Activated CD4-positive, alpha-beta T cell treated with anti-CD3 and anti-CD28 coated beads, Interleukin-2, amount 10 ng/mL, durations not matched to agents 7 days and 5 days (primary cell): ENCODE measurements around the gene USP54. TPM values are rescaled to one million over a fixed set of nuclear protein-coding genes. Genes with fewer than 3 reads are reported as not detected.

Experiments used
- total RNA-seq, 2 experiments: library from RNA; stranded (reverse); gene quantifications; one replicate each; pipeline ENCODE4 v1.2.3, GENCODE V29; 2021

USP54 gene
- total RNA-seq, 2 experiments from 2014 or later: 2.6 to 2.7 TPM

Other genes with a start within 250 kb of the USP54 start
- gene CFAP70, start 232.5 kb downstream of the USP54 start, total RNA-seq: under 1 TPM; 0.57 to 0.75 TPM
- gene ANXA7, start 177.3 kb downstream of the USP54 start, total RNA-seq: 10 to 100 TPM; 78.6 to 83.0 TPM
- gene MSS51, start 157.8 kb downstream of the USP54 start, total RNA-seq: 1 to 10 TPM; 3.4 TPM
- 10 to 100 TPM; 48.0 to 48.5 TPM for gene PPP3CB, start 95.3 kb downstream of the USP54 start, total RNA-seq
- gene MYOZ1, start 50.1 kb upstream of the USP54 start, total RNA-seq: not detected
- gene SYNPO2L, start 64.7 kb upstream of the USP54 start, total RNA-seq: not detected
- gene AGAP5, start 106.8 kb upstream of the USP54 start, total RNA-seq: 10 to 100 TPM in 1 of 2 experiments, 1 to 10 TPM in 1; 8.9 to 10.2 TPM
- gene SEC24C, start 153.0 kb upstream of the USP54 start, total RNA-seq: 10 to 100 TPM; 93.1 to 93.2 TPM
- gene CHCHD1, start 190.7 kb upstream of the USP54 start, total RNA-seq: 10 to 100 TPM; 22.3 to 27.4 TPM
- gene ZSWIM8, start 194.3 kb upstream of the USP54 start, total RNA-seq: 10 to 100 TPM; 79.2 to 87.3 TPM
- 10 to 100 TPM; 53.0 to 61.8 TPM for gene NDST2, start 220.3 kb upstream of the USP54 start, total RNA-seq